C4-2B (cell line): ENCODE results near the gene ZNF880.
A peak's percentile ranks its signal among the peaks of the same experiment; 100 is the strongest.

Experiments
- ZFX ChIP-seq: fragments of 450-650 bp; IDR thresholded peaks from 2 replicates; pipeline ENCODE4 v1.6.1; 2017
- TF ChIP-seq, protein P1 (sequence below): fragments of 450-650 bp; conservative IDR thresholded peaks from 2 replicates; pipeline ENCODE4 v1.5.1; 2017; ENCODE audit warnings: mild to moderate bottlenecking

DNA sequence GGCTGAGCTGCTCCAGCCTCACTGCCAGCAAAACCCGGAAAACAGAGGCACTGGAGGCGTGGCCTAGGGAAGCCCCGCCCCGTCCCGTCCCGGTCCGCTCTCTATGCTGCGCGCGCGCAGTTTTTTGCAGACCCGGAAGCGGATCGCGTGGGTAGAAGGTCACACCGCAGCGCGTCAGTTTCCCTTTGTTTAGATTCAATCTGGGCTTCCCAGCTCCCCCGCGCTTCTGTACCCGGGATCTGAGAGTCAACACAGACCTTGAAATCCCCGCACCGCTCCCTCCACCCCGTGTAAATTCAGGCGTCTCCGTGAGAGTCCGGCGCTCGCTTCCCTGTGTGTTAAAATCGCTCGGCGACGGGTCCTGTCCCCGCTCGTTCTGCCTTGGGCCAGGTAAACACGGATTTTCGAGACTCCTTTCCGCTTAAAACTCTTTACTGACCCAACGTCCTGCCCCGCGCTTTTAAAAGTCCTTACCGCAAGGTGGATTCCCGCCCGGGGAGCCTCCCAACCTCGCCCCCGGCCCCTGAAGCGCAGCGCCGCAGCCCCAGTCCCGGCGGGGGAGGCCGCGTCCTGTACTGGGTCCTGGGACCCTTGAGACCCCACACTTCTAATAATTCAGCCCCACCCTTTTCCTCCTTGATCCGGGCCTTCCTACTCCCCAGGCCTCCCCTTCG is 33.5 kb upstream of the ZNF880 start, which contains the start of gene ZNF610:
- TF ChIP-seq, protein P1, sequence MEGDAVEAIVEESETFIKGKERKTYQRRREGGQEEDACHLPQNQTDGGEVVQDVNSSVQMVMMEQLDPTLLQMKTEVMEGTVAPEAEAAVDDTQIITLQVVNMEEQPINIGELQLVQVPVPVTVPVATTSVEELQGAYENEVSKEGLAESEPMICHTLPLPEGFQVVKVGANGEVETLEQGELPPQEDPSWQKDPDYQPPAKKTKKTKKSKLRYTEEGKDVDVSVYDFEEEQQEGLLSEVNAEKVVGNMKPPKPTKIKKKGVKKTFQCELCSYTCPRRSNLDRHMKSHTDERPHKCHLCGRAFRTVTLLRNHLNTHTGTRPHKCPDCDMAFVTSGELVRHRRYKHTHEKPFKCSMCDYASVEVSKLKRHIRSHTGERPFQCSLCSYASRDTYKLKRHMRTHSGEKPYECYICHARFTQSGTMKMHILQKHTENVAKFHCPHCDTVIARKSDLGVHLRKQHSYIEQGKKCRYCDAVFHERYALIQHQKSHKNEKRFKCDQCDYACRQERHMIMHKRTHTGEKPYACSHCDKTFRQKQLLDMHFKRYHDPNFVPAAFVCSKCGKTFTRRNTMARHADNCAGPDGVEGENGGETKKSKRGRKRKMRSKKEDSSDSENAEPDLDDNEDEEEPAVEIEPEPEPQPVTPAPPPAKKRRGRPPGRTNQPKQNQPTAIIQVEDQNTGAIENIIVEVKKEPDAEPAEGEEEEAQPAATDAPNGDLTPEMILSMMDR: no peak
- TF ChIP-seq ZFX: peak; percentile 31; the same call in 1 of the 2 replicates
